ENCODE measurements around the gene SLIT1.

The SLIT1 gene

GRCh38 chr10:97185326-97186058 lies at the start of gene SLIT1:
SLIT1 (minus strand) TSS chr10:97185959; CDS start chr10:97185674, 285 bp downstream.
- DNase-seq (ENCODE audit: low spot score), result peak; percentile 51

- no peak for DNase-seq (ENCODE audit: low spot score)
Observed at GRCh38 chr10:97235353-97235752, 49.6 kb upstream of the SLIT1 start.

GRCh38 chr10:97234400-97234799 lies 48.6 kb upstream of the SLIT1 start:
- DNase-seq (ENCODE audit: low spot score), result no peak

DNA sequence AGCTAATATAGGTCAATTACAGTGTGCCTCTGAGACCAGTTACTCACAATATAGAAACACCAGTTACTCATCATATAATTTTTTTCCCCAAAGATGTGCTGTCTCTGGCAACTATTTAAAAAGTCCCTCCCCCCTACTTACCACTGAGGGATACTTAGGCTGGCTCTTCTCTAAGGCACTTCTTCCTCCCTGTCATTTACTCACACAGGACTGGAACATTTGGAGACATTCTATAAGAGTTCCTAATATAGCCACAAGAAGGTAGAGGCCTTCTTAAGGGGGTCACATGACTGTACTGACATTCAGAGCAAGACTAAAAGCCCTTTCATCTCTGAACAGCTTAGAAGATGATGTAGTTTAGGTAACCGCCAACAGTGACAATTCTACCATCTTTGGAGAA lies 44.4 kb upstream of the SLIT1 start:
- DNase-seq (ENCODE audit: low spot score), result no peak

- DNase-seq (ENCODE audit: low spot score), result no peak
Observed at GRCh38 chr10:97229322-97230015, 43.7 kb upstream of the SLIT1 start.

GRCh38 chr10:97228775-97229157 lies 43.0 kb upstream of the SLIT1 start:
- DNase-seq (ENCODE audit: low spot score), result no peak

DNA sequence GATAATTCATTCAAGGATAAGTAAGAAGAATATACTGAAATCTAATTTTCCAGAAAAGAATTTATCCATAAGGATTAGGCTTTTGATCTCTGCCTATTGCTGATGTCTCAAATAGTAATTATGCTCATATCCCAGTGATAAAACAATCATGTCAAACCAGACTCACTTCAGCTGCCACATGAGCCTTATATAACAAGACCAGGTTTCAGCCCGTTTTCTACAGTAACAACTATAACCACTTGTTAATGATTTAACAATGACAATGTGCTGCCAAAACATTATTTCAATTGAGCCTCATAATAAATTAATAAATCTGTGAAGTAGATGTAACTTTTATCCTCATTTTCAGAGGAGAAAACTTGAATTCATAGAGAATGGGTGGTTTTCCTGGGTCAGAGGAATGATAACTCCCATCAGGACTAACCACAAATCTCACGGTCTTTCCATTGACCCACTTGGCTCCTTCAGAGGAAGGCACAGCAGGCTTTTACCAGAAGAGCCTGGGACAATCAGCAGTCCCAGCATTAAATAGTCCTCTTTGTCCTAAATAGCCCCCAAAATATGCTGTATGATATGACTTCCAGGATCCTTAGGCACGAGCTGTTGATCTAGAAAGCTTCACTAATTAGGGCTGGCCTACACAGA lies 42.5 kb upstream of the SLIT1 start:
- no peak for DNase-seq (ENCODE audit: low spot score)

- DNase-seq (ENCODE audit: low spot score), result no peak
Observed at GRCh38 chr10:97226398-97226797, 40.6 kb upstream of the SLIT1 start.

- DNase-seq (ENCODE audit: low spot score), result no peak
Observed at GRCh38 chr10:97224483-97225435, 39.0 kb upstream of the SLIT1 start.

DNA sequence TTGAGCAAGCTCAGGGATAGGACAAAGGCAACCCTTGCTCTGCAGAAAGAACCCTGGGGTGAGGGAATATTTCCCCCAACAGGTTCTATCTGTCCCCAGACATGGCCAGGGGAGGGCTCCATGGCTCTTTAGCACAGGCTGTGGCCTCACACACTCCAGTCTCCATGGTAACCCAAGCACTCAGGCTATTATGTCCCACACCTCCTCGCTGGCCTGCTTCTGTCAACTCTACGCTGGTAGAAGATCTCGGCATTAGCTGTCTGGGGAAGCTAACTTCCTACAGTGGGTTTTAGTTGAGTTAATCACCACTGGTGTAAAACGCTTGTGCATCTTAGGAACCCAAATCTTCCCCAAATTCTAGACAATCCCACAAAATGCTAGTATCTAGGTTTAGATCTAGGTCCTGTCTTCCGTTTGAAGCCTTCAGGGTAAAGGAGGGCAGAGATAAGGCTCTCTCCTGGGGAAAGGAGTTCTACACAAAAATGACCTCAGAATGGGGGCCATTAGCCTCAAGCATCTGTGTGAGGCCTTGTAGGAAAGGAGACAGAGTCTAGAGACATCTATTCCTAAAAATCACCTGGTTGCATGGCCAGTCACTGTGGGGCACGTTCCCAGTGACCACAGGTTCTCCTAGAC lies 36.7 kb upstream of the SLIT1 start:
- no peak for DNase-seq (ENCODE audit: low spot score)

DNA sequence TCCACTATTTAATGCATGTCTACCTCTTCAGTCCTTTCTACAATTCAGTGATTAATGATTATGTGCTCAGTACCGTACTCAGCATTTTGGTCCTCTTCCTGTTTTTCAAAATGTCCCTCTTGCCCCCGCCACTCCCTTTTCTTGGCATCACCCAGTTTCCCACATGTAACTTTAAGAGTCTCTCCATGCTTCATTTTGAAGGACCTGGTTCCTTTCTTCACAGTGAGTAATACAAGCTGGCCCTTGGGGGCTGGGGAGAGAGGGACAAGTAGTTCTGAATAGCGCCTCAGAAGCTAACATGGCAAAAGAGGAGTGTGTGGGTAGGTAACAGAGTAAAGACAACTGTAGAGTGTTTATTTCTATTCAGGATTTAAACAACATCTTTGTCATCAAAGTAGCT lies 34.6 kb upstream of the SLIT1 start:
- no peak for DNase-seq (ENCODE audit: low spot score)

DNA sequence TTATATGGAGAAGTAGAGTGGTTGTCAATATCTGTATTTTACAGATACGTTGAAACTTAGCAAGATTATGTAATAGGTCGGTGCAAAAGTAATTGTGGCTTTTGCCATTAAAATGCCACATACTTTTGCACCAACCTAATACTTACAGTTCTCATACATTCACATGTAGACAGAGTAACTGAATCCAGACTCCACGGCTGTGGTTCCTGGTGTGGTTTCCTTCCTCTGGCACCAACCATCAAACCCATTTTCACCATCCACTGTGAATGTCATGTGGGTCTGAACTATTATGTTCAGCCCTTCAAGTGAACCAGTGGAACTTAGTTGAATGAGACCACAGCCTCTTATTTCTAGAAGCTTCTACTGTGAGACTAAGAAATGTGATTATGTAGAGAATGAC lies 31.5 kb upstream of the SLIT1 start:
- no peak for DNase-seq (ENCODE audit: low spot score)

DNA sequence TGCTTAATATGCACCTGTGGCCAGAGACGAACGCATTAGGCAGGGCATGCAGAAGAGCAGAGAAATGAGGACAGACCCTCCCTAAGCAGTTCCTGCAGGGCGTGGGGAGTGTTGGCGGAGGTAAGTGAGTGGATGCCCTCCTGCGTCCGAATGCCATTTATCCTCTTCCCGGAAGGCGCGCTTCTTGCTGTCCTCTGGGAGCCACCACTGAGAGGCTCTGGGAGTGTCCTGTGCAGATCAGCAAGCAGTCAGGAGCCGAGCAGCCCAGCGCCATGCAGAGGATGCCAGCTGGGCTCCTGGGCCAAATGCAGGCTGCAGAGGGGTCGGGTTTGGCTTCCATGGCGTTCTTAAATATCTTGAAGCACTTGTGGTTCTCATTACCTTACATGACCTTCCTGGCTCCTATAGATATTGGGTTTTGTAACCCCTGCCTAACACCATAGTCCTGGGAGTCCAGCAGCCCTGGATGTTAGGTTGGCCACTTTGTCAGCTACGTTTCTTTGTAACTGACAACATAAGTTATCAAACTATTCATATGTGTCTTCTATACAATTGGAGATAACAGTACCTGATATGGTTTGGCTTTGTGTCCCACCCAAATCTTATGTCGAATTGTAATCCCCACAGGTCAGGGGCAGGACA lies 30.0 kb upstream of the SLIT1 start:
- no peak for DNase-seq (ENCODE audit: low spot score)

DNA sequence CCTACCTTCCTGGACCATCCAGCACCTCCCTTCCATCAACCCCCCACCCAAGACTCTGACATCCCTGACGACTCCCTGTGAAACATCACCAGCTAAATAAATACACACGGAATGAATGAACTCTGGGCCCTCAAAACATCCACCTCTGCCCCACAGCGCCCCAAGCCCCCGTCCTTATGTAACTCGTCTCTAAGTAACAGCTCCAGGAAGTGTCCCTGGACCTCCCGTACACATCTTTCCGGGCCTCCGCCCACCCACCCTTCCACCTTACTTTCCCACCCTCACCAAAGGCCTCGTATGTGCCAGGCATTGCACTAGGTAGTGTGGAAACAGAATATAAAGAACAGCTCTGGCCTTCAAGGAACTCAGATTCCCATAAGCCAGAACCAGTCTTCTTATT lies 27.7 kb upstream of the SLIT1 start:
- no peak for DNase-seq (ENCODE audit: low spot score)

DNA sequence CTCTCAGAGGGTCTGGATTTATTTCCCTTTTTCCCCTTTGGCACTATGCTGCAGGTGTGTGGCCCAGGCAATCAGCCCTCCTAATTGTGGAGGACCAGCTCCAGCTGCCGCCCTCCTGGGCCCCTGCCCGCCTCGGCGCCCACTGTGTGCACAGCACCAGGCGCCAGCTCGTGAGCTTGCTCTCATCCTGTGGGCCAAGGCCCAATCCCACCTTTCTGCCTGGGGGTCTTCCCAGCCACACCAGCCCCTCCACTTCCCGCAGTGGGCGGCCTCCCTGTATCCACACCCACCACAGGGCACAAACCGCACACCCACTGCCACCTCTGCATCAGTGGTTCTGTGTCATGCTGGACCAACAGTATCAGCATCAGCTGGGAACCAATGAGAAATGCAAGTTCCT lies 25.5 kb upstream of the SLIT1 start:
- DNase-seq (ENCODE audit: low spot score), result no peak

GRCh38 chr10:97210543-97210960 lies 24.8 kb upstream of the SLIT1 start:
- peak; percentile 64 for DNase-seq (ENCODE audit: low spot score)

DNA sequence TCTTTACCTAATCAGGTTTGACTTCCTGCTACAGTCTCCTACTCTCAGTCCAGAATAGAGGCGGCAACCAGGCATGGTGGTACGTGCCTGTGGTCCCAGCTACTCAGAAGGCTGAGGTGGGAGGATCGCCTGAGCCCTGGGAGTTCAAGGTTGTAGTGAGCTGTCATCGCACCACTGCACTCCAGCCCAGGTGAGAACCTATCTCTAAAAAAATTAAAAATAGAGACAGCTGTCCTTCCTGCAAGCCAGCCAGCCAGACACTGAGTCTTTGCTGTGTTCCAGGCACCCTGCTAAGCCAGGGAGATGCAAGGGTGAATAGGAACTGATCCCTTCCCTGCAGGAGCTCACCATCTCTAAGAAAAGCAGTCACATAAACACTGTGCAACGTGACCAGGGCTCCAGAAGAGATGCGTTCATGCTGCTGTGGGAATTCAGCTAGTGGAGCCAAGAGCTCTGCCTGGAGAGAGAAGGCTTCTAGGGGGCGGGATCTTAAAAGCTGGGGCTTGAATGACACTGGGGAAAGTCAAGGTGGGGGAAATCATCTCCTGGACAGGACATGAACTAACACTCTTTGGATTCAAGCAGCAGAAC lies 22.1 kb upstream of the SLIT1 start:
- no peak for DNase-seq (ENCODE audit: low spot score)

- DNase-seq (ENCODE audit: low spot score), result no peak
Observed at GRCh38 chr10:97207131-97207530, 21.4 kb upstream of the SLIT1 start.

- no peak for DNase-seq (ENCODE audit: low spot score)
Observed at GRCh38 chr10:97204826-97205679, 19.3 kb upstream of the SLIT1 start.

DNA sequence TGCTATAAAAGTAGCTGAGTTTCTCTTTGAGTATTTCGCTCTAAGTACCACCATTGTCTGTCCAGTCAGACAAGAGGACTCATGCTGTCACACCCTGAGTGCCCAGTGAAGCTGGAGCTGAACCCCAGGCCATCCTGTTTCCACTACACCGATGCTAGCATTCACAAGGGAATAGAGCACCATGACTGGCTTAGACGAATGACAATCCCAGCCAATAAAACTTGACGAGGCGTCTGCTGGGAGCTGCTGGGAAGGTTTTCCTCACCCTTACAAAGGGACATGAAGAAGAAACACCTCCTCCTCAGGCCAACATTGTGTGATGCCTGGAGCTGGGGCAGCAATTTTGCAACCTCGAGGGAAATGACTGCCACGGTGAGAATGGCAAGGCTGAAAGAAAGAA lies 17.5 kb upstream of the SLIT1 start:
- no peak for DNase-seq (ENCODE audit: low spot score)

Measured in HuH-7 (cell line).